Small intestine (tissue), 7 donors: ENCODE data around the gene KIF21A. TPM values are rescaled to one million over a fixed set of nuclear protein-coding genes. Genes with fewer than 3 reads are reported as not detected.

Experiments
- DNase-seq, 2 donors: peaks; one replicate each; pipeline versions ENCODE4 v3.0.0 to v3.0.0-alpha.2; 2013
- FAIRE-seq: peaks from 2 replicates; lab custom pipeline; 2012; peaks lifted over from hg19 to GRCh38; lab: Jason Lieb, UNC
- H3K27ac ChIP-seq, 3 donors: one replicate each; pipeline ENCODE4 v1.5.1; 2013; ENCODE audit warnings: low read length in 2 of 3, mild to moderate bottlenecking in 2 of 3, control low read depth in 1 of 3, inconsistent platforms in 1 of 3, low read depth in 1 of 3, moderate library complexity in 1 of 3
- H3K27me3 ChIP-seq, 3 donors: one replicate each; pipeline ENCODE4 v1.6.1; 2013; ENCODE audit warnings: low read length in 3 of 3, inconsistent platforms in 1 of 3; ENCODE audit not compliant: control insufficient read depth in 3 of 3, insufficient read depth in 3 of 3
- H3K36me3 ChIP-seq, 3 donors: one replicate each; pipeline ENCODE4 v1.6.1; 2013; ENCODE audit warnings: low read length in 3 of 3, inconsistent platforms in 1 of 3, low read depth in 1 of 3, mild to moderate bottlenecking in 1 of 3, moderate library complexity in 1 of 3; ENCODE audit not compliant: control insufficient read depth in 3 of 3, insufficient read depth in 2 of 3
- H3K4me1 ChIP-seq, 3 donors: one replicate each; pipeline ENCODE4 v1.6.1; 2013; ENCODE audit warnings: low read length in 2 of 3, inconsistent platforms in 1 of 3, low read depth in 1 of 3, mild to moderate bottlenecking in 1 of 3, moderate library complexity in 1 of 3; ENCODE audit not compliant: control insufficient read depth in 3 of 3, insufficient read depth in 2 of 3
- H3K4me3 ChIP-seq, 3 donors: one replicate each; pipeline ENCODE4 v1.5.1; 2013; ENCODE audit warnings: low read length in 3 of 3, control low read depth in 1 of 3, inconsistent platforms in 1 of 3, low read depth in 1 of 3, mild to moderate bottlenecking in 1 of 3, moderate library complexity in 1 of 3
- H3K9me3 ChIP-seq, 2 donors: one replicate each; pipeline ENCODE4 v1.6.1; 2013; ENCODE audit warnings: low read depth in 1 of 2, low read length in 1 of 2; ENCODE audit not compliant: control insufficient read depth in 2 of 2, insufficient read depth in 1 of 2
- WGBS, 3 donors: extraction: QIAGEN DNeasy Blood & Tissue Kit; methylation state at CpG; one replicate each; pipeline ENCODE4 v1.1.7; 2013; 5-methylcytosine and 5-hydroxymethylcytosine counted together
- polyA plus RNA-seq, 4 donors: library from polyadenylated mRNA; stranded (reverse) in 3 of 4; unstranded in 1 of 4; fragments of 200-250 nt in 3 of 4; fragments of 120-200 nt in 1 of 4; gene quantifications; one replicate each; pipeline versions ENCODE4 v1.2.1 to v1.2.3, GENCODE V29; 2013
- donor health status: healthy with polysubstance abuse.
- donor health status: control.
- donor health status: control.
- donor health status: Bipolar disorder and iron deficiency.
- donor health status: healthy.

Gene KIF21A
- polyA plus RNA-seq, 4 donors = 15.2 to 21.6 (median 21.3) TPM

- H3K36me3 ChIP-seq = no peaks in the 10 kb centered on the region
Measured at GRCh38 chr12:39426636-39427240, 16.2 kb downstream of the KIF21A start.

GRCh38 chr12:39420043-39420442, 22.9 kb downstream of the KIF21A start:
- no peak for DNase-seq
- Histone ChIP-seq H3K4me1 (no peaks in the 10 kb centered on the region), H3K27ac (no peak overlapping the region), H3K36me3 (no peaks in the 10 kb centered on the region), H3K9me3 (no peaks in the 10 kb centered on the region), H3K27me3 (no peaks in the 10 kb centered on the region), H3K4me3 (no peak overlapping the region)
- WGBS, 3 donors = 91 to 98% (median 98%) methylated on average over 2 of the region's 2 CpGs
- FAIRE-seq = no peak

More at GRCh38 chr12:39426636-39427240, 16.2 kb downstream of the KIF21A start:
- no peaks in the 10 kb centered on the region for H3K27me3 ChIP-seq
- H3K4me3 ChIP-seq = no peak overlapping the region
- H3K27ac ChIP-seq = no peak overlapping the region
- no peaks in the 10 kb centered on the region for H3K9me3 ChIP-seq
- no peak for FAIRE-seq
- no peak for DNase-seq
- no peaks in the 10 kb centered on the region for H3K4me1 ChIP-seq
- WGBS, 3 donors = 81 to 94% (median 87%) methylated on average over 3 of the region's 3 CpGs

GRCh38 chr12:39419471-39419870, 23.4 kb downstream of the KIF21A start:
- WGBS, 3 donors = 95 to 99% (median 96%) methylated on average over 2 of the region's 2 CpGs
- H3K27ac ChIP-seq = no peak overlapping the region
- H3K4me1 ChIP-seq = no peaks in the 10 kb centered on the region
- no peak for DNase-seq
- no peak overlapping the region for H3K4me3 ChIP-seq
- H3K36me3 ChIP-seq = no peaks in the 10 kb centered on the region
- no peaks in the 10 kb centered on the region for H3K27me3 ChIP-seq
- no peaks in the 10 kb centered on the region for H3K9me3 ChIP-seq
- no peak for FAIRE-seq

GRCh38 chr12:39417916-39418315, 25.0 kb downstream of the KIF21A start:
- DNase-seq (no peak), FAIRE-seq (no peak)
- H3K4me3 ChIP-seq = no peak overlapping the region
- no peaks in the 10 kb centered on the region for H3K36me3 ChIP-seq
- H3K4me1 ChIP-seq = no peaks in the 10 kb centered on the region
- no peaks in the 10 kb centered on the region for H3K27me3 ChIP-seq
- 96 to 100% (median 98%) methylated on average over 2 of the region's 2 CpGs for WGBS, 3 donors
- H3K9me3 ChIP-seq = no peaks in the 10 kb centered on the region
- no peak overlapping the region for H3K27ac ChIP-seq

- H3K4me3 ChIP-seq = no peak overlapping the region
- H3K36me3 ChIP-seq = peaks cover 0 to 5% (median 3%) of the 10 kb centered on the region in 3 donors
- H3K27ac ChIP-seq = no peak overlapping the region
- 72 to 81% (median 78%) methylated on average over 2 of the region's 2 CpGs for WGBS, 3 donors
- no peak for DNase-seq
- no peaks in the 10 kb centered on the region for H3K9me3 ChIP-seq
- no peaks in the 10 kb centered on the region for H3K4me1 ChIP-seq
- no peak for FAIRE-seq
- H3K27me3 ChIP-seq = no peaks in the 10 kb centered on the region
Measured at GRCh38 chr12:39413836-39414771, 28.8 kb downstream of the KIF21A start.

GRCh38 chr12:39412210-39412609, 30.7 kb downstream of the KIF21A start:
- Histone ChIP-seq H3K27ac (no peak overlapping the region), H3K4me1 (no peaks in the 10 kb centered on the region), H3K36me3 (peaks cover 0 to 5% (median 3%) of the 10 kb centered on the region in 3 donors), H3K27me3 (no peaks in the 10 kb centered on the region), H3K4me3 (no peak overlapping the region), H3K9me3 (no peaks in the 10 kb centered on the region)
- WGBS, 3 donors = 79 to 94% (median 92%) methylated on average over 6 of the region's 6 CpGs
- DNase-seq (no peak), FAIRE-seq (no peak)

GRCh38 chr12:39406262-39406661, 36.7 kb downstream of the KIF21A start:
- H3K4me1 ChIP-seq = no peaks in the 10 kb centered on the region
- no peaks in the 10 kb centered on the region for H3K36me3 ChIP-seq
- H3K9me3 ChIP-seq = no peaks in the 10 kb centered on the region
- DNase-seq (no peak), FAIRE-seq (no peak)
- no peaks in the 10 kb centered on the region for H3K27me3 ChIP-seq
- no peak overlapping the region for H3K4me3 ChIP-seq
- no peak overlapping the region for H3K27ac ChIP-seq

- FAIRE-seq = no peak
- WGBS, 3 donors = 64 to 90% (median 80%) methylated on average over 3 of the region's 3 CpGs
Measured at GRCh38 chr12:39405580-39405979, 37.3 kb downstream of the KIF21A start.

More at GRCh38 chr12:39405580-39405979, 37.3 kb downstream of the KIF21A start:
- Histone ChIP-seq H3K4me1 (no peaks in the 10 kb centered on the region), H3K27ac (no peak overlapping the region), H3K4me3 (no peak overlapping the region), H3K9me3 (no peaks in the 10 kb centered on the region), H3K36me3 (no peaks in the 10 kb centered on the region), H3K27me3 (no peaks in the 10 kb centered on the region)
- no peak for DNase-seq
